ENCODE measurements around the gene KCNMB1.

DNA sequence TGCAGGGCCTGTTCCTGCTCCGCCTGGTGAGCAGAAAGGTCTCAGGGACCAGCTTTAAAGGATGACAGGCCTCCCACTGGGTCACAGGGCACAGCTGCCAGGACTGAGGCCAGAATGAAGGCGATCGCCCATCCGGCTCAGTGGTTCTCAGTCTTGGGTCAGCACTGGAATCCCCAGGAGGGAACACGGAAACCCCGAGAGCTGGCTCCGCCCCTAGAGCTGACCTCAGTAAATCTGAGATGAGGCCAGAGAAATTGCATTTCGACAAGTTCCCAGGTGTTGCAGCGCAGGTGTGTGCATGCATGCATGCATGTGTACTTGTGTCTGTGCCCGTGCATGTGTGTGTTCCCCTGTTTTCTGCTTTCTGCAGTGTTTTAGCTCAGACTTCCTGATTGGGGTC is 47.2 kb upstream of the KCNMB1 start:
- TF ChIP-seq CTCF (IDR thresholded peaks at IDR 0.05) (no peak), POLR2A (IDR thresholded peaks at IDR 0.05) (no peak), EP300 (IDR thresholded peaks at IDR 0.05) (no peak), POLR2AphosphoS5 (IDR thresholded peaks at IDR 0.05) (no peak)
